GM23338 (cell line): ENCODE results near the gene NPEPL1. TPM values are rescaled to one million over a fixed set of nuclear protein-coding genes. Genes with fewer than 3 reads are reported as not detected.

Experiments used
- ATAC-seq: fragments of 200-7000 bp; cut with Tn5 transposase; 3 replicates; pipeline ENCODE4 v1.9.1; 2020
- DNase-seq: peaks from one replicate; pipeline ENCODE4 v3.0.0-alpha.2; 2015; ENCODE audit warnings: low spot score
- H2AFZ ChIP-seq: fragments of 200-600 bp; sonication (generic); 2 replicates; pipeline ENCODE4 v1.8.0; 2016; ENCODE audit warnings: antibody characterized with exemption, mild to moderate bottlenecking, moderate library complexity
- H3F3A ChIP-seq: fragments of 200-600 bp; sonication (generic); replicated peaks from 2 replicates; pipeline ENCODE4 v1.8.0; 2017; ENCODE audit warnings: antibody characterized with exemption, mixed run types, low read depth
- H3K27ac ChIP-seq: fragments of 200-600 bp; sonication (generic); 2 replicates; pipeline ENCODE4 v1.6.1; 2016; ENCODE audit warnings: low read depth
- H3K27me3 ChIP-seq: fragments of 200-600 bp; sonication (generic); 2 replicates; pipeline ENCODE4 v1.8.0; 2016; ENCODE audit warnings: mild to moderate bottlenecking, mixed run types, moderate library complexity; ENCODE audit not compliant: insufficient read depth
- H3K36me3 ChIP-seq: fragments of 200-600 bp; sonication (generic); 2 replicates; pipeline ENCODE4 v1.8.0; 2016; ENCODE audit warnings: mild to moderate bottlenecking; ENCODE audit not compliant: insufficient read depth
- H3K4me1 ChIP-seq: fragments of 200-600 bp; sonication (generic); 2 replicates; pipeline ENCODE4 v1.8.0; 2016; ENCODE audit warnings: mild to moderate bottlenecking, moderate library complexity; ENCODE audit not compliant: insufficient read depth
- H3K4me2 ChIP-seq: fragments of 200-600 bp; sonication (generic); 2 replicates; pipeline ENCODE4 v1.7.1; 2017; ENCODE audit warnings: mixed run types
- H3K4me3 ChIP-seq: fragments of 200-600 bp; sonication (generic); 2 replicates; pipeline ENCODE4 v1.6.1; 2016; ENCODE audit warnings: mixed run types
- H3K79me2 ChIP-seq: fragments of 200-600 bp; sonication (generic); replicated peaks from 2 replicates; pipeline ENCODE4 v1.8.0; 2017; ENCODE audit warnings: mild to moderate bottlenecking; ENCODE audit not compliant: insufficient read depth
- H3K9me2 ChIP-seq: fragments of 200-600 bp; sonication (generic); 2 replicates; pipeline ENCODE4 v1.8.0; 2017; ENCODE audit not compliant: insufficient read depth
- H4K20me1 ChIP-seq: fragments of 200-600 bp; sonication (generic); replicated peaks from 2 replicates; pipeline ENCODE4 v1.8.0; 2017; ENCODE audit warnings: mild to moderate bottlenecking; ENCODE audit not compliant: insufficient read depth
- H3K27ac Mint-ChIP-seq: 2 replicates; pipeline ENCODE4 v1.8.0; 2020; ENCODE audit warnings: inconsistent platforms, mild to moderate bottlenecking, moderate library complexity, mixed read lengths
- H3K27me3 Mint-ChIP-seq: 3 replicates; pipeline ENCODE4 v1.8.0; 2022; ENCODE audit warnings: low read depth, mild to moderate bottlenecking, moderate library complexity, mixed read lengths, inconsistent platforms; ENCODE audit not compliant: insufficient read depth, poor library complexity
- H3K36me3 Mint-ChIP-seq: 3 replicates; pipeline ENCODE4 v1.8.0; 2021; ENCODE audit warnings: low read depth, mild to moderate bottlenecking, inconsistent platforms, moderate library complexity, mixed read lengths
- H3K4me1 Mint-ChIP-seq: 3 replicates; pipeline ENCODE4 v1.8.0; 2020; ENCODE audit warnings: mild to moderate bottlenecking, inconsistent platforms, mixed read lengths
- H3K4me3 Mint-ChIP-seq: 3 replicates; pipeline ENCODE4 v1.8.0; 2021; ENCODE audit warnings: moderate library complexity, mild to moderate bottlenecking, inconsistent platforms, mixed read lengths
- H3K9me3 Mint-ChIP-seq: 3 replicates; pipeline ENCODE4 v1.8.0; 2020; ENCODE audit warnings: moderate library complexity, mild to moderate bottlenecking, inconsistent platforms, mixed read lengths
- CTCF ChIP-seq, 2 experiments: fragments of 200-600 bp in 1 of 2; sonication (generic) in 1 of 2; conservative IDR thresholded peaks; 2 replicates each; pipeline versions ENCODE4 v1.5.1 to v1.6.1; 2016 to 2017; ENCODE audit warnings: antibody characterized with exemption in 2 of 2, low read depth in 2 of 2, mild to moderate bottlenecking in 2 of 2, moderate library complexity in 1 of 2
- ETS1 ChIP-seq: IDR thresholded peaks from 2 replicates; pipeline ENCODE4 v1.6.1; 2016; ENCODE audit warnings: antibody characterized with exemption
- EZH2 ChIP-seq: fragments of 200-600 bp; sonication (generic); IDR thresholded peaks from one replicate; pipeline ENCODE4 v1.8.0; 2017; ENCODE audit warnings: antibody characterized with exemption, mild to moderate bottlenecking, low read depth; ENCODE audit not compliant: unreplicated experiment
- EZH2phosphoT487 ChIP-seq: fragments of 200-600 bp; sonication (generic); IDR thresholded peaks from one replicate; pipeline ENCODE4 v1.8.1; 2018; ENCODE audit warnings: antibody characterized with exemption; ENCODE audit not compliant: unreplicated experiment
- JUNB ChIP-seq: IDR thresholded peaks from one replicate; pipeline ENCODE4 v1.6.1; 2016; ENCODE audit warnings: antibody characterized with exemption; ENCODE audit not compliant: unreplicated experiment
- NANOG ChIP-seq: IDR thresholded peaks from 2 replicates; pipeline ENCODE4 v1.6.1; 2016; ENCODE audit warnings: antibody characterized with exemption, borderline replicate concordance
- POLR2AphosphoS5 ChIP-seq: IDR thresholded peaks from 2 replicates; pipeline ENCODE4 v1.6.1; 2016; ENCODE audit warnings: antibody characterized with exemption, low read depth
- REST ChIP-seq: IDR thresholded peaks from one replicate; pipeline ENCODE4 v1.6.1; 2018; ENCODE audit warnings: antibody characterized with exemption; ENCODE audit not compliant: unreplicated experiment
- STAT1 ChIP-seq: IDR thresholded peaks from one replicate; pipeline ENCODE4 v1.6.1; 2016; ENCODE audit warnings: antibody characterized with exemption; ENCODE audit not compliant: unreplicated experiment
- ZNF114 ChIP-seq: fragments of 250-450 bp; sonication (Bioruptor Pico); IDR thresholded peaks from 2 replicates; pipeline ENCODE4 v1.5.0; 2020; ENCODE audit warnings: mild to moderate bottlenecking, moderate library complexity
- ZNF331 ChIP-seq: fragments of 250-450 bp; sonication (Bioruptor Pico); IDR thresholded peaks from 2 replicates; pipeline ENCODE4 v1.5.0; 2020; ENCODE audit warnings: low read depth, mild to moderate bottlenecking, moderate library complexity
- polyA plus RNA-seq: library from polyadenylated mRNA; unstranded; fragments of >200 nt; fragmentation: Nextera tagmentation; extraction: Ambion mirVana; gene quantifications from 2 replicates; pipeline ENCODE4 v1.2.1, GENCODE V29; 2016
- total RNA-seq: library from RNA; depleted of rRNA; stranded (reverse); fragments of >200 nt; shearing (Covaris generic); gene quantifications from 2 replicates; pipeline ENCODE4 v1.2.3, GENCODE V29; 2014

Gene NPEPL1
- total and polyA plus RNA-seq, 2 experiments from 2014 or later: 23.5 to 30.0 TPM

GRCh38 chr20:58684291-58684690 is 8.3 kb upstream of the NPEPL1 start:
- H3K4me1 Mint-ChIP-seq: peaks cover 15% of the 10 kb centered on the region
- no peak for DNase-seq
- peaks cover 42% of the 10 kb centered on the region for H3K36me3 Mint-ChIP-seq
- no peak overlapping the region for H3K4me3 ChIP-seq
- H3K27me3 ChIP-seq: no peaks in the 10 kb centered on the region
- 0 out of 2 replicates have a peak, but pooled peaks cover 4% of the 10 kb centered on the region for H3F3A ChIP-seq
- no peaks in the 10 kb centered on the region for H3K9me2 ChIP-seq
- no peaks in the 10 kb centered on the region for H4K20me1 ChIP-seq
- no peaks in the 10 kb centered on the region for H3K9me3 Mint-ChIP-seq
- no peaks in the 10 kb centered on the region; the same call in 1 of the 2 replicates for H3K36me3 ChIP-seq
- peaks cover 8% of the 10 kb centered on the region for H3K27me3 Mint-ChIP-seq
- ATAC-seq: no peak
- H3K4me2 ChIP-seq: no peak overlapping the region
- H2AFZ ChIP-seq: no peak overlapping the region
- peaks cover 8% of the 10 kb centered on the region; the same call in 1 of the 2 replicates for H3K4me1 ChIP-seq
- H3K4me3 Mint-ChIP-seq: no peak overlapping the region
- TF ChIP-seq POLR2AphosphoS5: no peak
- TF ChIP-seq EZH2phosphoT487: no peak
- no peak for TF ChIP-seq REST
- no peak for TF ChIP-seq CTCF (conservative IDR thresholded peaks at IDR 0.05; ENCODE audit: low read depth in 2 of 2)
- TF ChIP-seq ZNF114: no peak
- no peak for TF ChIP-seq NANOG
- no peak for TF ChIP-seq ZNF331 (CRISPR knock-in tag)
- no peak for TF ChIP-seq JUNB
- no peak for TF ChIP-seq STAT1
- no peaks in the 10 kb centered on the region for H3K79me2 ChIP-seq
- H3K27ac Mint-ChIP-seq: no peak overlapping the region
- H3K27ac ChIP-seq: no peak overlapping the region

GRCh38 chr20:58685988-58686387 is 6.6 kb upstream of the NPEPL1 start:
- Mint-ChIP-seq H3K4me1 (peaks cover 27% of the 10 kb centered on the region), H3K9me3 (no peaks in the 10 kb centered on the region), H3K27me3 (peaks cover 8% of the 10 kb centered on the region), H3K27ac (no peak overlapping the region), H3K36me3 (peaks cover 26% of the 10 kb centered on the region), H3K4me3 (no peak overlapping the region)
- no peaks in the 10 kb centered on the region for H3K79me2 ChIP-seq
- DNase-seq (no peak), ATAC-seq (no peak)
- H4K20me1 ChIP-seq: no peaks in the 10 kb centered on the region
- no peaks in the 10 kb centered on the region for H3K27me3 ChIP-seq
- H3F3A ChIP-seq: 0 out of 2 replicates have a peak, but pooled peaks cover 9% of the 10 kb centered on the region
- no peaks in the 10 kb centered on the region; the same call in 1 of the 2 replicates for H3K36me3 ChIP-seq
- no peaks in the 10 kb centered on the region for H3K9me2 ChIP-seq
- H3K4me1 ChIP-seq: peaks cover 17% of the 10 kb centered on the region; the same call in 1 of the 2 replicates
- no peak overlapping the region for H3K27ac ChIP-seq
- H3K4me2 ChIP-seq: no peak overlapping the region
- no peak overlapping the region for H2AFZ ChIP-seq
- no peak overlapping the region for H3K4me3 ChIP-seq
- TF ChIP-seq ETS1 (no peak), EZH2 (no peak), ZNF114 (no peak), REST (no peak), POLR2AphosphoS5 (no peak)
